MM.1S (cell line): ENCODE measurements around the gene BRINP3.

Experiments
- EZH2 ChIP-seq: fragments of 300-600 bp; sonication (generic); optimal IDR thresholded peaks from 2 replicates; pipeline ENCODE3; 2017; ENCODE audit warnings: low read depth, mild to moderate bottlenecking, antibody characterized with exemption, low read length, mixed read lengths
- TF ChIP-seq, protein P1 (sequence below): fragments of 300-600 bp; sonication (generic); IDR thresholded peaks from 2 replicates; pipeline ENCODE4 v1.5.1; 2016; ENCODE audit warnings: antibody characterized with exemption, low read length, mixed read lengths

DNA sequence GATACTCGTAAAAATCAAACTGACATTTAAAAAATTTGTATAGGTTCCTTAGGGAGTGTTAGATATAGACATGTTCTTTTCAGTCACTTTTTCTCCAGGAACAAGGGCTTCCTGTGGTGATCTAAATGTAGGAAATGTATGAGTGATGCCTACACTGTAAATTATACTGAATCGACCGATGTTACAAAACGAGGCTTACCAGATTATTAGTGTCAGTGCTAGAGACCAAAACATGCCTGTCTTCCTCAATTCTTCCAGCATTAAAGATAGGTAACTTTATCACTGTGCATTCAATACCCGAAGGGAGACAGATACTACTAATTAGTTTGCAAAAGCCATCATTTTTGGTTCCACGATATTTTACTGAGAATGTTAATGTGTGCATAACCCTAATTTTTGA, 86.1 kb downstream of the BRINP3 start:
- TF ChIP-seq, protein P1, sequence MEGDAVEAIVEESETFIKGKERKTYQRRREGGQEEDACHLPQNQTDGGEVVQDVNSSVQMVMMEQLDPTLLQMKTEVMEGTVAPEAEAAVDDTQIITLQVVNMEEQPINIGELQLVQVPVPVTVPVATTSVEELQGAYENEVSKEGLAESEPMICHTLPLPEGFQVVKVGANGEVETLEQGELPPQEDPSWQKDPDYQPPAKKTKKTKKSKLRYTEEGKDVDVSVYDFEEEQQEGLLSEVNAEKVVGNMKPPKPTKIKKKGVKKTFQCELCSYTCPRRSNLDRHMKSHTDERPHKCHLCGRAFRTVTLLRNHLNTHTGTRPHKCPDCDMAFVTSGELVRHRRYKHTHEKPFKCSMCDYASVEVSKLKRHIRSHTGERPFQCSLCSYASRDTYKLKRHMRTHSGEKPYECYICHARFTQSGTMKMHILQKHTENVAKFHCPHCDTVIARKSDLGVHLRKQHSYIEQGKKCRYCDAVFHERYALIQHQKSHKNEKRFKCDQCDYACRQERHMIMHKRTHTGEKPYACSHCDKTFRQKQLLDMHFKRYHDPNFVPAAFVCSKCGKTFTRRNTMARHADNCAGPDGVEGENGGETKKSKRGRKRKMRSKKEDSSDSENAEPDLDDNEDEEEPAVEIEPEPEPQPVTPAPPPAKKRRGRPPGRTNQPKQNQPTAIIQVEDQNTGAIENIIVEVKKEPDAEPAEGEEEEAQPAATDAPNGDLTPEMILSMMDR, result no peak
- no peak for TF ChIP-seq EZH2
